Chondrocyte (in vitro differentiated cells): ENCODE results near the gene EEF1A2. TPM values are rescaled to one million over a fixed set of nuclear protein-coding genes. Genes with fewer than 3 reads are reported as not detected.

ENCODE experiments used
- DNase-seq: peaks from one replicate; pipeline ENCODE4 v3.0.0; 2021; ENCODE audit warnings: mixed read lengths, low spot score
- H3K27ac Mint-ChIP-seq: one replicate; pipeline ENCODE4 v1.8.0; 2021; ENCODE audit warnings: mild to moderate bottlenecking, moderate library complexity, mixed read lengths; ENCODE audit not compliant: unreplicated experiment
- H3K27me3 Mint-ChIP-seq: 2 replicates; pipeline ENCODE4 v1.8.0; 2021; ENCODE audit warnings: low read depth, mixed read lengths
- H3K36me3 Mint-ChIP-seq: 2 replicates; pipeline ENCODE4 v1.8.0; 2021; ENCODE audit warnings: low read depth, mixed read lengths
- H3K4me1 Mint-ChIP-seq: 2 replicates; pipeline ENCODE4 v1.8.0; 2021; ENCODE audit warnings: low read depth, mild to moderate bottlenecking, mixed read lengths
- H3K4me3 Mint-ChIP-seq: one replicate; pipeline ENCODE4 v1.8.0; 2021; ENCODE audit warnings: mild to moderate bottlenecking, moderate library complexity, mixed read lengths; ENCODE audit not compliant: unreplicated experiment
- H3K9me3 Mint-ChIP-seq: 2 replicates; pipeline ENCODE4 v1.8.0; 2021; ENCODE audit warnings: low read depth, mixed read lengths
- CTCF ChIP-seq: fragments of 200-600 bp; sonication (generic); IDR thresholded peaks from 2 replicates; pipeline ENCODE4 v1.5.0; 2021; ENCODE audit warnings: antibody characterized with exemption, mild to moderate bottlenecking, moderate library complexity
- total RNA-seq: library from RNA; stranded (reverse); gene quantifications from 3 replicates; pipeline ENCODE4 v1.2.1, GENCODE V29; 2021

EEF1A2 gene
- total RNA-seq, 1 donor from 2014 or later: 5.5 TPM

- TF ChIP-seq CTCF: no peak
- H3K27me3 Mint-ChIP-seq: peaks cover 5% of the 10 kb centered on the region
- H3K4me3 Mint-ChIP-seq: no peak overlapping the region
- no peaks in the 10 kb centered on the region for H3K36me3 Mint-ChIP-seq
- no peaks in the 10 kb centered on the region for H3K9me3 Mint-ChIP-seq
- no peaks in the 10 kb centered on the region for H3K4me1 Mint-ChIP-seq
- DNase-seq: no peak
- H3K27ac Mint-ChIP-seq: no peak overlapping the region
Observed at GRCh38 chr20:63441136-63442099, 57.5 kb downstream of the EEF1A2 start.

- no peaks in the 10 kb centered on the region for H3K36me3 Mint-ChIP-seq
- H3K27ac Mint-ChIP-seq: no peak overlapping the region
- H3K9me3 Mint-ChIP-seq: no peaks in the 10 kb centered on the region
- H3K27me3 Mint-ChIP-seq: peaks cover 6% of the 10 kb centered on the region
- DNase-seq: no peak
- no peaks in the 10 kb centered on the region for H3K4me1 Mint-ChIP-seq
- H3K4me3 Mint-ChIP-seq: no peak overlapping the region
- TF ChIP-seq CTCF: no peak
Observed at GRCh38 chr20:63440366-63440955, 58.4 kb downstream of the EEF1A2 start.

GRCh38 chr20:63439866-63440265 lies 59.0 kb downstream of the EEF1A2 start:
- no peaks in the 10 kb centered on the region for H3K36me3 Mint-ChIP-seq
- DNase-seq: no peak
- H3K9me3 Mint-ChIP-seq: no peaks in the 10 kb centered on the region
- H3K27ac Mint-ChIP-seq: no peak overlapping the region
- peaks cover 8% of the 10 kb centered on the region for H3K27me3 Mint-ChIP-seq
- no peak overlapping the region for H3K4me3 Mint-ChIP-seq
- no peak for TF ChIP-seq CTCF
- no peaks in the 10 kb centered on the region for H3K4me1 Mint-ChIP-seq

GRCh38 chr20:63438121-63438520 lies 60.8 kb downstream of the EEF1A2 start:
- Mint-ChIP-seq H3K36me3 (no peaks in the 10 kb centered on the region), H3K27ac (no peak overlapping the region), H3K4me3 (no peak overlapping the region), H3K9me3 (no peaks in the 10 kb centered on the region), H3K4me1 (no peaks in the 10 kb centered on the region), H3K27me3 (peaks cover 14% of the 10 kb centered on the region)
- TF ChIP-seq CTCF: no peak
- DNase-seq: no peak

Other genes starting within 250 kb of the EEF1A2 start
- gene NKAIN4, start 244.6 kb downstream of the EEF1A2 start, total RNA-seq: 2.2 to 3.1 TPM (median 3.0 TPM) in 3 replicates
- gene ARFGAP1, start 226.3 kb downstream of the EEF1A2 start, total RNA-seq: 117 to 186 TPM (median 124 TPM) in 3 replicates
- 0.21 TPM in 1 of 3 replicates, not detected in the others for gene COL20A1, start 205.9 kb downstream of the EEF1A2 start, total RNA-seq
- gene CHRNA4, start 137.7 kb downstream of the EEF1A2 start, total RNA-seq: not detected in 3 replicates
- gene KCNQ2, start 26.4 kb downstream of the EEF1A2 start, total RNA-seq: not detected in 3 replicates
- gene PPDPF, start 21.7 kb upstream of the EEF1A2 start, total RNA-seq: 245 to 268 TPM (median 261 TPM) in 3 replicates
- not detected in 3 replicates for gene PTK6, start 38.3 kb upstream of the EEF1A2 start, total RNA-seq
- gene SRMS, start 48.7 kb upstream of the EEF1A2 start, total RNA-seq: not detected in 3 replicates
- 0.25 to 0.38 TPM in 2 of 3 replicates, not detected in the other for gene FNDC11, start 55.1 kb upstream of the EEF1A2 start, total RNA-seq
- gene HELZ2, start 75.2 kb upstream of the EEF1A2 start, total RNA-seq: 13.6 to 18.1 TPM (median 14.9 TPM) in 3 replicates
- gene GMEB2, start 128.0 kb upstream of the EEF1A2 start, total RNA-seq: 7.8 to 8.5 TPM (median 7.9 TPM) in 3 replicates
- 7.8 to 15.0 TPM (median 7.8 TPM) in 3 replicates for gene STMN3, start 154.3 kb upstream of the EEF1A2 start, total RNA-seq
- gene RTEL1, start 159.2 kb upstream of the EEF1A2 start, total RNA-seq: 20.4 to 45.3 TPM (median 21.9 TPM) in 3 replicates
- 0.79 to 0.99 TPM in 2 of 3 replicates, not detected in the other for gene TNFRSF6B, start 197.6 kb upstream of the EEF1A2 start, total RNA-seq
- 37.8 to 47.4 TPM (median 39.8 TPM) in 3 replicates for gene ARFRP1, start 208.9 kb upstream of the EEF1A2 start, total RNA-seq
- gene ZGPAT, start 209.0 kb upstream of the EEF1A2 start, total RNA-seq: 19.2 to 25.6 TPM (median 20.6 TPM) in 3 replicates
- 6.8 to 9.7 TPM (median 7.1 TPM) in 3 replicates for gene LIME1, start 237.6 kb upstream of the EEF1A2 start, total RNA-seq
- gene SLC2A4RG, start 240.7 kb upstream of the EEF1A2 start, total RNA-seq: 90.7 to 105 TPM (median 101 TPM) in 3 replicates